HEK293T (cell line): ENCODE results near the gene NLRP3.

ENCODE experiments used
- CTCF ChIA-PET: fragments of 350-600 bp; formaldehyde crosslinking; extraction: SDS; loops from one replicate; lab custom pipeline; 2021; ENCODE audit warnings: antibody characterized with exemption, inconsistent platforms; lab: Yijun Ruan, JAX
- POLR2A ChIA-PET: fragments of 350-600 bp; formaldehyde crosslinking; extraction: SDS; loops from one replicate; lab custom pipeline; 2020; ENCODE audit warnings: antibody characterized with exemption, inconsistent platforms; lab: Yijun Ruan, JAX
- DNase-seq: peaks from one replicate; pipeline ENCODE4 v3.0.0; 2012; ENCODE audit warnings: mixed read lengths; ENCODE audit errors: extremely low spot score
- ARNT ChIP-seq: fragments of 450-650 bp; IDR thresholded peaks from 2 replicates; pipeline ENCODE4 v1.6.1; 2017; ENCODE audit warnings: mild to moderate bottlenecking
- BHLHE40 ChIP-seq: fragments of 450-650 bp; IDR thresholded peaks from 2 replicates; pipeline ENCODE4 v1.6.1; 2016; ENCODE audit warnings: mild to moderate bottlenecking, moderate library complexity, borderline replicate concordance
- CTBP1 ChIP-seq: fragments of 450-650 bp; IDR thresholded peaks from 2 replicates; pipeline ENCODE4 v1.6.1; 2016; ENCODE audit warnings: borderline replicate concordance
- ELF4 ChIP-seq: fragments of 450-650 bp; IDR thresholded peaks from 2 replicates; pipeline ENCODE4 v1.6.1; 2017; ENCODE audit warnings: antibody characterized with exemption
- FOXA1 ChIP-seq: fragments of 450-650 bp; IDR thresholded peaks from 2 replicates; pipeline ENCODE4 v1.6.1; 2016; ENCODE audit warnings: mild to moderate bottlenecking
- FOXK2 ChIP-seq: fragments of 450-650 bp; IDR thresholded peaks from 2 replicates; pipeline ENCODE4 v1.6.1; 2016; ENCODE audit warnings: mild to moderate bottlenecking
- FOXM1 ChIP-seq: fragments of 450-650 bp; IDR thresholded peaks from 2 replicates; pipeline ENCODE4 v1.6.1; 2017; ENCODE audit warnings: mild to moderate bottlenecking, borderline replicate concordance
- HDGF ChIP-seq: fragments of 450-650 bp; IDR thresholded peaks from 2 replicates; pipeline ENCODE4 v1.6.1; 2017; ENCODE audit warnings: antibody characterized with exemption, borderline replicate concordance
- L3MBTL2 ChIP-seq: fragments of 450-650 bp; conservative IDR thresholded peaks from 2 replicates; pipeline ENCODE4 v1.6.1; 2016; ENCODE audit warnings: mild to moderate bottlenecking
- LEF1 ChIP-seq: fragments of 450-650 bp; IDR thresholded peaks from 2 replicates; pipeline ENCODE4 v1.6.1; 2017; ENCODE audit warnings: mild to moderate bottlenecking, borderline replicate concordance
- NFRKB ChIP-seq: fragments of 450-650 bp; IDR thresholded peaks from 2 replicates; pipeline ENCODE4 v1.6.1; 2016; ENCODE audit warnings: mild to moderate bottlenecking, moderate library complexity
- PKNOX1 ChIP-seq: fragments of 450-650 bp; IDR thresholded peaks from 2 replicates; pipeline ENCODE4 v1.6.1; 2016
- SP1 ChIP-seq: fragments of 450-650 bp; IDR thresholded peaks from 2 replicates; pipeline ENCODE4 v1.6.1; 2017
- SUZ12 ChIP-seq: fragments of 450-650 bp; IDR thresholded peaks from 2 replicates; pipeline ENCODE4 v1.6.1; 2016; ENCODE audit warnings: mild to moderate bottlenecking
- TARDBP ChIP-seq: fragments of 450-650 bp; IDR thresholded peaks from 2 replicates; pipeline ENCODE4 v1.6.1; 2016
- ZNF384 ChIP-seq: fragments of 450-650 bp; IDR thresholded peaks from 2 replicates; pipeline ENCODE4 v1.6.1; 2016

Gene NLRP3

GRCh38 chr1:247482747-247483146 is 66.8 kb downstream of the NLRP3 start:
- no peak for TF ChIP-seq SUZ12
- TF ChIP-seq BHLHE40, result no peak
- TF ChIP-seq SP1, result no peak
- no peak for TF ChIP-seq CTBP1
- no peak for TF ChIP-seq NFRKB
- no peak for TF ChIP-seq ELF4
- TF ChIP-seq FOXA1, result no peak
- TF ChIP-seq FOXM1, result no peak
- TF ChIP-seq LEF1, result no peak
- TF ChIP-seq FOXK2, result no peak
- TF ChIP-seq ZNF384, result no peak
- no peak for TF ChIP-seq L3MBTL2
- TF ChIP-seq TARDBP, result no peak
- ChIA-PET CTCF (no interaction called here), POLR2A (no interaction called here)
- DNase-seq, result no peak

- DNase-seq, result peak; percentile 34
- ChIA-PET POLR2A (no interaction called here), CTCF (no interaction called here)
- TF ChIP-seq PKNOX1 (no peak), SP1 (no peak), HDGF (no peak), L3MBTL2 (no peak), FOXK2 (no peak), FOXA1 (no peak), SUZ12 (no peak), FOXM1 (no peak), ARNT (no peak), LEF1 (no peak), TARDBP (no peak), CTBP1 (no peak), ELF4 (no peak), NFRKB (no peak), ZNF384 (no peak), BHLHE40 (no peak)
Observed at GRCh38 chr1:247487057-247487456, 71.1 kb downstream of the NLRP3 start.

GRCh38 chr1:247491328-247491727 is 75.4 kb downstream of the NLRP3 start:
- no peak for TF ChIP-seq ARNT
- TF ChIP-seq SP1, result no peak
- TF ChIP-seq ELF4, result no peak
- DNase-seq, result no peak
- ChIA-PET POLR2A (no interaction called here), CTCF (no interaction called here)

- TF ChIP-seq TARDBP, result no peak
- TF ChIP-seq L3MBTL2, result no peak
- no peak for TF ChIP-seq PKNOX1
- TF ChIP-seq FOXK2, result no peak
- TF ChIP-seq NFRKB, result no peak
- TF ChIP-seq FOXA1, result no peak
- TF ChIP-seq CTBP1, result no peak
- no peak for TF ChIP-seq HDGF
- no peak for TF ChIP-seq FOXM1
- TF ChIP-seq ARNT, result no peak
- TF ChIP-seq ZNF384, result no peak
- no peak for TF ChIP-seq ELF4
- POLR2A ChIA-PET, result no interaction called here
- CTCF ChIA-PET, result no interaction called here
- DNase-seq, result no peak
Observed at GRCh38 chr1:247493106-247493505, 77.1 kb downstream of the NLRP3 start.

- POLR2A ChIA-PET, result no interaction called here
- TF ChIP-seq FOXA1 (no peak), HDGF (no peak), ELF4 (no peak), LEF1 (no peak), SUZ12 (no peak), FOXK2 (no peak), SP1 (no peak), L3MBTL2 (no peak), FOXM1 (no peak)
- CTCF ChIA-PET, result no interaction called here
- no peak for DNase-seq
Observed at GRCh38 chr1:247494767-247495166, 78.8 kb downstream of the NLRP3 start.

- TF ChIP-seq HDGF (no peak), TARDBP (no peak), SP1 (no peak), ARNT (no peak)
- CTCF ChIA-PET, result no interaction called here
- DNase-seq, result no peak
- POLR2A ChIA-PET, result no interaction called here
Observed at GRCh38 chr1:247496581-247497285, 80.8 kb downstream of the NLRP3 start.
